Pancreas (tissue), 10 donors: Measurements from ENCODE around the gene SVOP. TPM values are rescaled to one million over a fixed set of nuclear protein-coding genes. Genes with fewer than 3 reads are reported as not detected.
A peak's percentile ranks its signal among the peaks of the same experiment; 100 is the strongest.

Experiments
- ATAC-seq, 4 donors: fragments of 200-7000 bp; cut with Tn5 transposase; one replicate each; pipeline versions ENCODE4 v1.8.0 to v1.9.1; 2020; ENCODE audit warnings: mild to moderate bottlenecking in 4 of 4, moderate library complexity in 4 of 4
- DNase-seq, 6 donors: peaks; one replicate each; pipeline ENCODE4 v3.0.0-alpha.2; 2020
- FAIRE-seq: peaks from 2 replicates; lab custom pipeline; 2012; peaks lifted over from hg19 to GRCh38; lab: Jason Lieb, UNC
- H3K27ac ChIP-seq, 4 donors: fragments of 200-600 bp; sonication (generic); 1 replicate in 3 of 4; 2 replicates in 1 of 4; pipeline versions ENCODE4 v1.5.0 to v1.8.0; 2020
- H3K27me3 ChIP-seq, 4 donors: fragments of 200-600 bp; one replicate each; pipeline ENCODE4 v1.8.0; 2021
- H3K36me3 ChIP-seq, 3 donors: fragments of 200-600 bp; sonication (generic) in 1 of 3; one replicate each; pipeline versions ENCODE4 v1.5.0 to v1.8.0; 2020 to 2021
- H3K4me1 ChIP-seq, 3 donors: fragments of 200-600 bp; one replicate each; pipeline ENCODE4 v1.8.0; 2021
- H3K4me3 ChIP-seq, 4 donors: fragments of 200-600 bp; sonication (generic) in 2 of 4; one replicate each; pipeline versions ENCODE4 v1.5.0 to v1.8.0; 2020 to 2021
- H3K9me3 ChIP-seq, 4 donors: fragments of 200-600 bp; one replicate each; pipeline ENCODE4 v1.8.0; 2021
- CTCF ChIP-seq, 4 donors: fragments of 200-600 bp; sonication (generic) in 3 of 4; IDR thresholded peaks; one replicate each; pipeline versions ENCODE4 v1.5.0 to v1.8.0; 2021; ENCODE audit warnings: antibody characterized with exemption in 4 of 4
- WGBS, 2 donors: extraction: QIAGEN DNeasy Blood & Tissue Kit; methylation state at CpG; one replicate each; pipeline ENCODE4 v1.1.7; 2013; 5-methylcytosine and 5-hydroxymethylcytosine counted together
- intact Hi-C, 3 donors: fragments of 100-400 bp; cut with DNase I; formaldehyde crosslinking; loops; one replicate each; pipeline versions ENCODE4 v1.11.1 to v1.14.2; 2022
- polyA plus RNA-seq, 2 donors: library from polyadenylated mRNA; stranded (reverse); fragments of 200-250 nt; gene quantifications; one replicate each; pipeline ENCODE4 v1.2.3, GENCODE V29; 2013
- total RNA-seq, 6 donors: library from RNA; stranded (reverse); fragmentation: NEBNext Ultra II Directional in 4 of 6; extraction: Animal tissue kit (Norgen Biotek cat#: 25700) in 4 of 6; gene quantifications; one replicate each; pipeline versions ENCODE4 v1.2.1 to v1.2.4, GENCODE V29; 2021 to 2023
- donor health status: healthy with polysubstance abuse.
- donor health status: DM: no; HTN: no; CAD: no; lungs with moderate emphysema.
- donor health status: DM: no; HTN: no; CAD: no.
- donor health status: control.
- donor health status: control.
- donor health status: Bipolar disorder and iron deficiency.
- donor health status: DM: yes; HTN: yes; CAD: no.
- donor health status: DM: no; HTN: no; CAD: no.
- donor health status: DM: no; HTN: no; CAD: no.
- donor health status: DM: yes; HTN: yes; CAD: no.

SVOP gene
- total and polyA plus RNA-seq, 8 donors, result 0.13 to 4.3 (median 0.88) TPM

GRCh38 chr12:108916336-108916735 lies 104.5 kb downstream of the SVOP start:
- Histone ChIP-seq H3K27me3 (no peaks in the 10 kb centered on the region), H3K4me1 (no peaks in the 10 kb centered on the region), H3K36me3 (no peaks in the 10 kb centered on the region), H3K4me3 (no peak overlapping the region), H3K9me3 (no peaks in the 10 kb centered on the region), H3K27ac (no peak overlapping the region)
- WGBS, 2 donors, result 61 to 71% methylated on average over 5 of the region's 5 CpGs
- intact Hi-C loops, result no loop called here
- DNase-seq, result no peak
- ATAC-seq, result no peak
- TF ChIP-seq CTCF (IDR thresholded peaks at IDR 0.05), result no peak
- FAIRE-seq, result no peak

GRCh38 chr12:108915632-108916133 lies 105.2 kb downstream of the SVOP start:
- intact Hi-C loops, result no loop called here
- 76 to 77% methylated on average over 15 of the region's 15 CpGs for WGBS, 2 donors
- ATAC-seq (no peak), FAIRE-seq (no peak), DNase-seq (no peak)
- Histone ChIP-seq H3K9me3 (no peaks in the 10 kb centered on the region), H3K27ac (no peak overlapping the region), H3K27me3 (no peaks in the 10 kb centered on the region), H3K4me3 (no peak overlapping the region), H3K36me3 (no peaks in the 10 kb centered on the region), H3K4me1 (no peaks in the 10 kb centered on the region)
- no peak for TF ChIP-seq CTCF (IDR thresholded peaks at IDR 0.05)

DNA sequence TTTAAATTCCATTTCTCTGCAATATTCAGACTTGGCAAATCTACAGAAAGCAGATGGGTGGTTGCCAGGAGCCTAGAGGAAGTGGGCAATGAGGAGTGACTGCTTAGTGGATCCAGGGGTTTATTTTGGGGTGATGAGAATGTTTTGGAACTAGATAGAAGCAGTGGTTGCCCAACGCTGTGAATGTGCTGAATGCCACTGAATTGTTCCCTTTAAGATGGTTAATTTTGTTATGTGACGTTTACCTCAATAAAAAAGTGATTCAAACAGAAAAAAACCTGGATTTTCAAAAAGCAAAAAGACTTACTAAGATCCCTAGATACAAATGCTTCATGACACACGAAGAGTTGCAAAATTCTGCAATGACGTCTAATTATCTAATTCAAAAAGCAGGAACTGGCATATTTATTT lies 106.7 kb downstream of the SVOP start:
- Histone ChIP-seq H3K36me3 (no peaks in the 10 kb centered on the region), H3K27me3 (no peaks in the 10 kb centered on the region), H3K4me1 (no peaks in the 10 kb centered on the region), H3K4me3 (no peak overlapping the region), H3K27ac (peak overlapping the region in 2 of 4 donors; percentile 12 to 15), H3K9me3 (no peaks in the 10 kb centered on the region)
- 32 to 43% methylated on average over 4 of the region's 4 CpGs for WGBS, 2 donors
- FAIRE-seq, result no peak
- ATAC-seq, result peak in 2 of 4 donors; percentile 57 to 66
- DNase-seq, result peak in 1 of 6 donors; percentile 19
- intact Hi-C loops, result no loop called here
- no peak for TF ChIP-seq CTCF (IDR thresholded peaks at IDR 0.05)

GRCh38 chr12:108912361-108912760 lies 108.5 kb downstream of the SVOP start:
- intact Hi-C loops, result no loop called here
- Histone ChIP-seq H3K9me3 (no peaks in the 10 kb centered on the region), H3K4me1 (no peaks in the 10 kb centered on the region), H3K27me3 (no peaks in the 10 kb centered on the region), H3K27ac (no peak overlapping the region), H3K36me3 (no peaks in the 10 kb centered on the region), H3K4me3 (no peak overlapping the region)
- FAIRE-seq (no peak), DNase-seq (no peak), ATAC-seq (no peak)
- WGBS, 2 donors, result 85 to 91% methylated on average over 9 of the region's 9 CpGs
- TF ChIP-seq CTCF (IDR thresholded peaks at IDR 0.05), result no peak

DNA sequence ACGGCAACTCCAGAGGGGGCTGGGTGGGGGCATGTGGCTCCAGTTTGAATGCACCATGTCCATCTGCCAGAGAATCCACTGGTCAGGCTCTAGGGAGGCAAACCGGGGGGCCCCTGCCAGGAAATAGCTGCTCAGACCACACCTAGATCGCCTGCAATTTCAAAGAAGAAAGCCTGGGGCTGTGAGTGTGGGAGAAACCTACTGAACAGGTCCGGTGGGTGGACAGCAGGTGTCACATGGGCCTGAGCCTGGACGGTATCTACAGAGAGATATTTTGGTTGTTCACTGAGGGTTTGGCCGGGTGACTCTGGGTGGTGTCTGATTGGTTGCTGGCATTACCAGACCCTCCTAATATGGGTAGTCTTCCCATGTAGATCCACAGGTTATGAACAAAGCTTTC lies 109.0 kb downstream of the SVOP start:
- Histone ChIP-seq H3K4me3 (no peak overlapping the region), H3K4me1 (no peaks in the 10 kb centered on the region), H3K27me3 (no peaks in the 10 kb centered on the region), H3K27ac (no peak overlapping the region), H3K9me3 (no peaks in the 10 kb centered on the region), H3K36me3 (no peaks in the 10 kb centered on the region)
- intact Hi-C loops, result no loop called here
- ATAC-seq (no peak), FAIRE-seq (no peak), DNase-seq (no peak)
- TF ChIP-seq CTCF (IDR thresholded peaks at IDR 0.05), result no peak
- WGBS, 2 donors, result 47 to 66% methylated on average over 6 of the region's 6 CpGs
